H1 (cell line): Measurements from ENCODE around the gene ZNF516. TPM values are rescaled to one million over a fixed set of nuclear protein-coding genes. Genes with fewer than 3 reads are reported as not detected.

ENCODE experiments used
- CHD7 ChIP-seq: fragments of 300-600 bp; sonication (generic); IDR thresholded peaks from 2 replicates; pipeline ENCODE4 v1.7.1; 2012; ENCODE audit warnings: low read length, moderate library complexity, mild to moderate bottlenecking, inconsistent platforms; ENCODE audit not compliant: insufficient replicate concordance
- HDAC2 ChIP-seq, 2 experiments: fragments of 300-600 bp in 1 of 2; sonication (generic) in 1 of 2; IDR thresholded peaks; 2 replicates each; pipeline ENCODE4 v1.6.1; 2011 to 2012; ENCODE audit warnings: low read depth in 2 of 2, low read length in 2 of 2, mild to moderate bottlenecking in 2 of 2, moderate library complexity in 2 of 2, borderline replicate concordance in 1 of 2, inconsistent platforms in 1 of 2
- HDAC6 ChIP-seq: IDR thresholded peaks from one replicate; pipeline ENCODE4 v1.7.1; 2012; ENCODE audit warnings: low read depth, mild to moderate bottlenecking, inconsistent platforms, low read length, moderate library complexity
- KDM4A ChIP-seq: IDR thresholded peaks from one replicate; pipeline ENCODE4 v1.7.1; 2012; ENCODE audit warnings: low read depth, mild to moderate bottlenecking, moderate library complexity, low read length, inconsistent platforms; ENCODE audit not compliant: severe bottlenecking
- SP1 ChIP-seq: IDR thresholded peaks from 2 replicates; pipeline ENCODE4 v1.6.1; 2011; ENCODE audit warnings: low read depth, low read length
- TCF12 ChIP-seq: IDR thresholded peaks from 2 replicates; pipeline ENCODE4 v1.6.1; 2011; ENCODE audit warnings: low read depth, mild to moderate bottlenecking, low read length
- YY1 ChIP-seq: IDR thresholded peaks from 2 replicates; pipeline ENCODE4 v1.6.1; 2011; ENCODE audit warnings: low read depth, mild to moderate bottlenecking, low read length
- polyA plus RNA-seq, 7 experiments: library from polyadenylated mRNA; depleted of rRNA in 3 of 7; stranded (reverse) in 5 of 7; unstranded in 2 of 7; fragments of >200 nt in 5 of 7; fragments of 200-250 nt in 2 of 7; gene quantifications; 1 replicate in 5 of 7; 2 replicates in 1 of 7; 4 replicates in 1 of 7; pipeline versions ENCODE4 v1.2.1 to v1.2.3, GENCODE V29; 2011 to 2013; ENCODE audit warnings: missing spikeins in 2 of 7, mixed read lengths in 2 of 7
- total RNA-seq: library from RNA; stranded (reverse); fragmentation: NEBNext Ultra II Directional; extraction: Animal tissue kit (Norgen Biotek cat#: 25700); gene quantifications from 2 replicates; pipeline ENCODE4 v1.2.1, GENCODE V29; 2021

ZNF516 gene
- total and polyA plus RNA-seq, 2 of the 8 experiments (the other 6 are each of a cell fraction or from before 2014, with no cell fraction given), result 7.3 to 17.0 TPM

GRCh38 chr18:76445275-76445674 is 49.8 kb downstream of the ZNF516 start (continued):
- TF ChIP-seq HDAC6 (no peak), HDAC2 (IDR thresholded peaks at IDR 0.05; ENCODE audit: borderline replicate concordance in 1 of 2, low read depth in 2 of 2, low read length in 2 of 2) (no peak), TCF12 (no peak), YY1 (no peak), SP1 (no peak), CHD7 (no peak), KDM4A (no peak)
- TF ChIP-seq, all 59 proteins: peak for 0
